ENCODE results near the gene CARD8.

CARD8 gene

DNA sequence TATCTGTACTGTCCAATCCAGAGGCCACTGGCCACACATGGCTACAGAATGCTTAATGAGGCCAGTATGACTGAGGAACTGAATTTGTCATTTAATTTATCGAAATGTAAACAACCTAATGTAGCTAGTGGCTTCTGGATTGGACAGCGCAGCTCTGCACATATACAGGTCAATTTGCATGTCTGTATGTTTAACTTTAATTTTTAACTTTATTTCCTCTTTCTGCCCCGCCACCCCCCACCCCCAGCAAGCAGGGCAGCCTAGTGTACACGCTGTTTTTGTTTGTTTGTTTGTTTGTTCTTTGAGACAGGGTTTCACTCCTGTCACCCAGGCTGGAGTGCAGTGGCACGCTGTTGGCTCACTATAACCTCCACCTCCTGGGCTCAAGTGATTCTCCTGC lies 69.7 kb downstream of the CARD8 start:
- no peak for DNase-seq (ENCODE audit: low read depth)
- TF ChIP-seq, protein P1, sequence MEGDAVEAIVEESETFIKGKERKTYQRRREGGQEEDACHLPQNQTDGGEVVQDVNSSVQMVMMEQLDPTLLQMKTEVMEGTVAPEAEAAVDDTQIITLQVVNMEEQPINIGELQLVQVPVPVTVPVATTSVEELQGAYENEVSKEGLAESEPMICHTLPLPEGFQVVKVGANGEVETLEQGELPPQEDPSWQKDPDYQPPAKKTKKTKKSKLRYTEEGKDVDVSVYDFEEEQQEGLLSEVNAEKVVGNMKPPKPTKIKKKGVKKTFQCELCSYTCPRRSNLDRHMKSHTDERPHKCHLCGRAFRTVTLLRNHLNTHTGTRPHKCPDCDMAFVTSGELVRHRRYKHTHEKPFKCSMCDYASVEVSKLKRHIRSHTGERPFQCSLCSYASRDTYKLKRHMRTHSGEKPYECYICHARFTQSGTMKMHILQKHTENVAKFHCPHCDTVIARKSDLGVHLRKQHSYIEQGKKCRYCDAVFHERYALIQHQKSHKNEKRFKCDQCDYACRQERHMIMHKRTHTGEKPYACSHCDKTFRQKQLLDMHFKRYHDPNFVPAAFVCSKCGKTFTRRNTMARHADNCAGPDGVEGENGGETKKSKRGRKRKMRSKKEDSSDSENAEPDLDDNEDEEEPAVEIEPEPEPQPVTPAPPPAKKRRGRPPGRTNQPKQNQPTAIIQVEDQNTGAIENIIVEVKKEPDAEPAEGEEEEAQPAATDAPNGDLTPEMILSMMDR (conservative IDR thresholded peaks at IDR 0.05; ENCODE audit: low read depth, low read length): no peak
- no peak overlapping the region for H3K4me3 ChIP-seq (ENCODE audit: low read depth, low read length)

DNA sequence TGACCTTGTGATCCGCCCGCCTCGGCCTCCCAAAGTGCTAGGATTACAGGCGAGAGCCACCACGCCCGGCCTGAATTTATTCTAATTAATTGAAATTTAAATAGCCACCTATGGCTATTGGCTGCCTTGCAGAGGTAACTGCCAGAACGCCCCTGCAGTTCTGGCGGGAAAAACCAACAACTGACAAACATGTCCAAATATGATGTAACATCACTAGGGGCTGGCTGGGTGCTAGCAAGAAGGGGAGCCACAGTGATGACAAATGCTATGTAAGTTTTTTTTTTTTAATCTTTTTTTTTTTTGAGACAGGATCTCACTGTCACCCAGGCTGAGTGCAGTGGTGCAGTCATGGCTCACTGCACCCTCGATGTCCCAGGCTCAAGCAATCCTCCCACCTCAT lies 72.4 kb downstream of the CARD8 start:
- TF ChIP-seq, protein P1 (conservative IDR thresholded peaks at IDR 0.05; ENCODE audit: low read depth, low read length): no peak
- DNase-seq (ENCODE audit: low read depth): no peak
- no peak overlapping the region for H3K4me3 ChIP-seq (ENCODE audit: low read depth, low read length)

DNA sequence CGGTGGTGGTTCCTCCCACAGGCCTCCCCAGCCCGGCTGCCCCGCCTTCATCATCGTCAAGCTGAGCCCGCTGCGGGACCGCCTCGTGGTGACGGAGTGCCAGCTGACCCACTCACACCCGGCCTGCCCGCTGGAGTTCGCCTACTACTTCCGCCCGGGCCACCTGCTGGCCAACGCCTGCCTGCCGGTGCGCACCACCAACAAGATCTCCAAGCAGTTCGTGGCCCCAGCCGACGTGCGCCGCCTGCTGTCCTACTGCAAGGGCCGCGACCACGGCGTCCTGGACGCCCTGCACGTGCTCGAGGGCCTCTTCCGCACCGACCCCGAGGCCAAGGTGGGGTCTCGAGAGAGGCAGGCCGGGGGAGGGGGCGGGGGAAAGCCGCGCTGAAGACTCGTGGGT lies 73.3 kb downstream of the CARD8 start:
- TF ChIP-seq, protein P1 (conservative IDR thresholded peaks at IDR 0.05; ENCODE audit: low read depth, low read length): peak; percentile 13
- H3K4me3 ChIP-seq (ENCODE audit: low read depth, low read length): no peak overlapping the region

DNA sequence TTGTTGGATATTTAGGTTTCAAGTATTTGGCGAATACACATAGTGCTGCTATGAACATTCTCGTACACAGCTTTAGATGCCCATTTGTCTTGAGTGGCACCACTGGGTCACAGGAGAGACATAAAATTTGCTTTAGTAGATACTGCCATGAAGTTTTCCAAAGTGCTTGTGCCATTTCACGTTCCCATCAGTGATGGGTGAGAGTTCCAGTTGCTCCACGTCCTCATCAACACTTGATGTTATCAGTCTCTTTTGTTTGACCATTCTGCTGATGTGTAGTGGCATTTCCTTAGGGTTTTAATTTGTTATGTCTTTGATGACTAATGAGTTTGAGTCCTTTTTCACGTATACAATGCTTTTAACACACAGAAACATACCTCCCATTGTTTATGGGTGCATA lies 74.2 kb downstream of the CARD8 start:
- TF ChIP-seq, protein P1 (conservative IDR thresholded peaks at IDR 0.05; ENCODE audit: low read depth, low read length): no peak
- no peak overlapping the region for H3K4me3 ChIP-seq (ENCODE audit: low read depth, low read length)
- DNase-seq (ENCODE audit: low read depth): no peak

More for the DNA sequence above, 73.3 kb downstream of the CARD8 start:
- no peak for DNase-seq (ENCODE audit: low read depth)

DNA sequence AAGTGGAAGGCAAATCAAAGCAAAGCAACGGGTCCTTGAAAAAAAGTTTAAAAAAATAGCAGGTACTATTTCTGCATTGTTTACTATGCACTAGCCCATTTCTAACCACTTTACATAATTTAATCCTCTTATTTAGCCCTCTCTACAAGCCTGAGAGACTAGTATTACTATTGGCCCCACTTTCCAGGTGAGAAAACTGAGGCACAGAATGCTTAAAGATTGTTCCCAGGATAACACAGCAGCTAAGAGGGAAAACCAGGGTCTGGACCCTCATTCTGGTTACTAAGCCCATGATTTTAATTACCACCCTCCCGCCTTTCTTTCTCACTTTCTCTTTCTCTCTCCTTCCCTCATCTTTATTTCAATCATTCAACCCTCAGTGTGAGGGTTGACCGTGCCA lies 79.5 kb downstream of the CARD8 start:
- no peak overlapping the region for H3K4me3 ChIP-seq (ENCODE audit: low read depth, low read length)
- TF ChIP-seq, protein P1 (conservative IDR thresholded peaks at IDR 0.05; ENCODE audit: low read depth, low read length): no peak
- no peak for DNase-seq (ENCODE audit: low read depth)

DNA sequence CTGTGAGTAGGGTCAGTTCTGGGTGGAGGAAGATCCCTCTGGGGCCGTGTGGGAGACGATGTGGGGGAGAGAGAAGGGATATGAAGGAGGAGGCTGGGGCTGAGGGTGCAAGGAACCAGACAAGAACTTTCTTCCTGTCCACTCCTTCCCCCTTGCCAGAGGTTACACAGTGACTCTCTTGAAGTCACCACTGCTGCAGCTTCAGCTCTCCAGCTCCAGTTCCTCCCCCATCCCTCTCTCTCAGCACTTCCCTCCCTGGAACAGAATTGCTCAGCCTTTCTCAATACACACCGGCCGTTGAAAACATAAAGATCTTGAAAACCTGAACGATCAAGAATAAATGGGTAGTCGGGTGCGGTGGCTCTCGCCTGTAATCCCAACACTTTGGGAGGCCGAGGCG lies 80.1 kb downstream of the CARD8 start:
- no peak for DNase-seq (ENCODE audit: low read depth)
- H3K4me3 ChIP-seq (ENCODE audit: low read depth, low read length): no peak overlapping the region
- TF ChIP-seq, protein P1 (conservative IDR thresholded peaks at IDR 0.05; ENCODE audit: low read depth, low read length): no peak

DNA sequence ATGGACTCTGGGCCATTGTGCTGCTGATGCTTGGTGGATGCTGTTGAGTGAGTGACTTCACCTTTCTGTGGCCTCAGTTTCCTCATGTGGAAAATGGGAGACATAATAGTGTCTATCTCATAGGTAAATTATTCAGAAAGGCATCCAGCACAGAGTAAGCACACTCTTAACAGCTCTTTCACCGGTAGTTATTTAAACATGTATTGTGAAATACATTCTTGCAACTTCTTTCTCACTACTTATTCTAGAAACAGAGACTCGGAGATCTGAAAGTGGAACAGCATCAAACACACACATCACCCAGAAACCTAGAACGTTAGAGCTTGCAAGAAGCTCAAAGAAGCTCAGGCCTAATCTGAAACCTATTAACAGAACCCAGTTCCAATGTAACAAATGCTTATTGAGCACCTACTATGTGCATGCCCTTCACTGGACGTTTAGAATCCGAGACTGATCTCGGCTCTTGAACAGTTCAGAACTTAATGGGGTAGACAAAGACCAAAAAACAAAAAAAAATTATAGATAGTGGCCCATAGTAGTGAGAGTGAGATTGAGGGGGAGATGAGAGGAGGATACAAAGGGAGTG lies 81.2 kb downstream of the CARD8 start:
- TF ChIP-seq, protein P1 (conservative IDR thresholded peaks at IDR 0.05; ENCODE audit: low read depth, low read length): no peak
- H3K4me3 ChIP-seq (ENCODE audit: low read depth, low read length): no peak overlapping the region
- DNase-seq (ENCODE audit: low read depth): no peak
